ENCODE data around the gene XYLT1. TPM values are rescaled to one million over a fixed set of nuclear protein-coding genes. Genes with fewer than 3 reads are reported as not detected.

Gene XYLT1
- total and polyA plus RNA-seq, 10 of the 15 experiments (the other 5 are each of a cell fraction or from before 2014, with no cell fraction given), result 0.88 to 14.8 (median 5.8) TPM

GRCh38 chr16:17515421-17516210 is 44.9 kb upstream of the XYLT1 start:
- no peak for ATAC-seq
- intact Hi-C loops (cut with micrococcal nuclease; ENCODE audit: unreplicated experiment), result no loop called here
- CTCF ChIA-PET, result no interaction called here

More at GRCh38 chr16:17515421-17516210, 44.9 kb upstream of the XYLT1 start:
- no peak for DNase-seq (ENCODE audit: low read depth, low spot score)
- ChIA-PET SMC1A (ENCODE audit: uncharacterized antibody, unreplicated experiment) (no interaction called here), POLR2A (no interaction called here), RAD21 (ENCODE audit: unreplicated experiment) (interaction anchor here (0.7 to 1.2 kb wide), 2 partner anchors 41 to 95 kb away, joined by 3 to 4 read pairs; no protein-coding TSS in a partner anchor)
- Histone ChIP-seq H3K4me1 (ENCODE audit: control insufficient read depth, insufficient read depth, low read length) (no peaks in the 10 kb centered on the region), H4K20me1 (ENCODE audit: control insufficient read depth, insufficient read depth) (no peaks in the 10 kb centered on the region), H3K27me3 (replicated peaks in 1 of 2; ENCODE audit: control insufficient read depth in 2 of 2, insufficient read depth in 2 of 2, low read length in 1 of 2) (0 out of 4 replicates have a peak, but pooled peaks cover 0 to 3% of the 10 kb centered on the region in 2 experiments), H3K9me3 (replicated peaks; ENCODE audit: control insufficient read depth, insufficient read depth, low read length) (no peaks in the 10 kb centered on the region), H3K36me3 (ENCODE audit: control insufficient read depth in 2 of 2, insufficient read depth in 2 of 2, low read length in 1 of 2) (no peaks in the 10 kb centered on the region), H3K4me3 (no peak overlapping the region), H3K9ac (ENCODE audit: control insufficient read depth, insufficient read depth, low read length) (no peak overlapping the region), H3K27ac (ENCODE audit: control insufficient read depth, insufficient read depth) (no peak overlapping the region), H3K4me2 (ENCODE audit: control insufficient read depth, insufficient read depth) (no peak overlapping the region), H2AFZ (ENCODE audit: control insufficient read depth, low read depth, low read length) (no peak overlapping the region), H3K79me2 (ENCODE audit: control insufficient read depth, insufficient read depth, low read length) (no peaks in the 10 kb centered on the region)
- in situ Hi-C loops (cut with MboI), result no loop called here
- FAIRE-seq, result no peak
- TF ChIP-seq TCF7 (IDR thresholded peaks at IDR 0.05; ENCODE audit: borderline replicate concordance) (no peak), MYC (IDR thresholded peaks at IDR 0.05; ENCODE audit: insufficient read depth, insufficient read length, insufficient replicate concordance, low read length, severe bottlenecking) (no peak), SMC3 (IDR thresholded peaks at IDR 0.05; ENCODE audit: borderline replicate concordance, low read length) (no peak), RUNX3 (IDR thresholded peaks at IDR 0.05; ENCODE audit: low read length) (no peak), E2F8 (IDR thresholded peaks at IDR 0.05; ENCODE audit: low read depth, partially characterized antibody) (no peak), NR2C2 (IDR thresholded peaks at IDR 0.05; ENCODE audit: borderline replicate concordance, control insufficient read depth, insufficient read length, low read depth) (no peak), ZNF384 (IDR thresholded peaks at IDR 0.05; ENCODE audit: borderline replicate concordance, low read depth, low read length) (no peak), ATF7 (IDR thresholded peaks at IDR 0.05; ENCODE audit: low read depth) (no peak), MAX (IDR thresholded peaks at IDR 0.05; ENCODE audit: low read depth, low read length) (no peak), NBN (IDR thresholded peaks at IDR 0.05) (no peak), JUNB (IDR thresholded peaks at IDR 0.05) (no peak), FOXK2 (IDR thresholded peaks at IDR 0.05) (no peak), ATF3 (IDR thresholded peaks at IDR 0.05; ENCODE audit: borderline replicate concordance, extremely low read depth, low read depth, low read length) (no peak), ELK1 (IDR thresholded peaks at IDR 0.05; ENCODE audit: low read depth, low read length) (no peak), STAT3 (IDR thresholded peaks at IDR 0.05; ENCODE audit: low read depth, low read length) (no peak), NKRF (conservative IDR thresholded peaks at IDR 0.05) (no peak), POU2F2 (IDR thresholded peaks at IDR 0.05; ENCODE audit: borderline replicate concordance, low read depth, low read length) (no peak)
- 54% methylated on average over 10 of the region's 10 CpGs for WGBS (ENCODE audit: insufficient coverage, insufficient replicate concordance, low lambda C conversion rate, missing lambda C conversion rate)
- BruUV-seq (replicated peaks), result no TSS peak

Measured in GM12878 (cell line).